Ascending aorta (tissue), 2 donors: Measurements from ENCODE around the gene CSNK2A3. TPM values are rescaled to one million over a fixed set of nuclear protein-coding genes. Genes with fewer than 3 reads are reported as not detected.

Experiments
- DNase-seq, 2 donors: peaks; one replicate each; pipeline ENCODE4 v3.0.0-alpha.2; 2019; ENCODE audit warnings: low spot score in 2 of 2
- H3K27ac ChIP-seq, 2 donors: fragments of 200-600 bp; sonication (generic); one replicate each; pipeline ENCODE4 v1.5.1; 2016 to 2017; ENCODE audit warnings: mild to moderate bottlenecking in 1 of 2
- H3K27me3 ChIP-seq: fragments of 200-600 bp; sonication (generic); one replicate; pipeline ENCODE4 v1.5.1; 2017
- H3K36me3 ChIP-seq, 2 donors: fragments of 200-600 bp; sonication (generic); one replicate each; pipeline ENCODE4 v1.5.1; 2016
- H3K4me1 ChIP-seq, 2 donors: fragments of 200-600 bp; sonication (generic); one replicate each; pipeline ENCODE4 v1.5.1; 2016 to 2017; ENCODE audit warnings: mild to moderate bottlenecking in 1 of 2
- H3K4me3 ChIP-seq, 2 donors: fragments of 200-600 bp; sonication (generic); one replicate each; pipeline ENCODE4 v1.5.1; 2016 to 2017; ENCODE audit warnings: mild to moderate bottlenecking in 1 of 2
- H3K9me3 ChIP-seq, 2 donors: fragments of 200-600 bp; sonication (generic); one replicate each; pipeline ENCODE4 v1.5.1; 2016
- intact Hi-C: fragments of 100-400 bp; cut with DNase I; formaldehyde crosslinking; loops from one replicate; pipeline ENCODE4 v1.15.1; 2023
- total RNA-seq: library from RNA; depleted of rRNA; stranded (reverse); fragments of >200 nt; gene quantifications from one replicate; pipeline ENCODE4 v1.1.0, GENCODE V29; 2016
- TF ChIP-seq, protein P1 (sequence below), 3 experiments: fragments of 200-600 bp in 2 of 3; fragments of 450-650 bp in 1 of 3; sonication (generic) in 2 of 3; IDR thresholded peaks; one replicate each; pipeline ENCODE4 v1.5.1; 2016 to 2019; ENCODE audit warnings: antibody characterized with exemption in 3 of 3, mild to moderate bottlenecking in 1 of 3, moderate library complexity in 1 of 3

CSNK2A3 gene
- total RNA-seq, 1 donor from 2014 or later = 0.53 TPM

DNA sequence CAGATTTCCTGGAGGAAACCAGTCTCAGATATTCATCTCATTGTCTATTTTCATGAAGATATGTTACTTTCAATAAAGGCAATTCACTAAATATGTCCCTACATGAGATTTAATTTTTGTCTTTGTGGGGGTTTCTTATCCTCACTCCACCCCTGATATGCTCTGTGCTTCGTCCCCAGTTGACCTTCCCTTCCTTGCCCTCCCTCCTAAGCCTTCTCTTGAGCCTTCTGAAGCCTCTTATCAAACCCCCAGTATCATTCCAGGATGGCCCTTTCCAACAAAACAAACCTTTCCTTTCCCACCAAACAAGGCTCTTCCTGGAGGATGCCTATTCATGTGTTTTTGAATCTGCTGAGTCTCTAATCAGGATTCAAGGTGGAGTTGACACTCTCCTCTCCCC is 44.8 kb downstream of the CSNK2A3 start:
- no peak for DNase-seq
- Histone ChIP-seq H3K27me3 (no peaks in the 10 kb centered on the region), H3K27ac (no peak overlapping the region), H3K4me1 (peaks cover 0 to 3% of the 10 kb centered on the region in 2 donors), H3K9me3 (no peaks in the 10 kb centered on the region), H3K4me3 (no peak overlapping the region), H3K36me3 (peaks cover 0 to 2% of the 10 kb centered on the region in 2 donors)
- intact Hi-C loops = no loop called here
- TF ChIP-seq, protein P1, sequence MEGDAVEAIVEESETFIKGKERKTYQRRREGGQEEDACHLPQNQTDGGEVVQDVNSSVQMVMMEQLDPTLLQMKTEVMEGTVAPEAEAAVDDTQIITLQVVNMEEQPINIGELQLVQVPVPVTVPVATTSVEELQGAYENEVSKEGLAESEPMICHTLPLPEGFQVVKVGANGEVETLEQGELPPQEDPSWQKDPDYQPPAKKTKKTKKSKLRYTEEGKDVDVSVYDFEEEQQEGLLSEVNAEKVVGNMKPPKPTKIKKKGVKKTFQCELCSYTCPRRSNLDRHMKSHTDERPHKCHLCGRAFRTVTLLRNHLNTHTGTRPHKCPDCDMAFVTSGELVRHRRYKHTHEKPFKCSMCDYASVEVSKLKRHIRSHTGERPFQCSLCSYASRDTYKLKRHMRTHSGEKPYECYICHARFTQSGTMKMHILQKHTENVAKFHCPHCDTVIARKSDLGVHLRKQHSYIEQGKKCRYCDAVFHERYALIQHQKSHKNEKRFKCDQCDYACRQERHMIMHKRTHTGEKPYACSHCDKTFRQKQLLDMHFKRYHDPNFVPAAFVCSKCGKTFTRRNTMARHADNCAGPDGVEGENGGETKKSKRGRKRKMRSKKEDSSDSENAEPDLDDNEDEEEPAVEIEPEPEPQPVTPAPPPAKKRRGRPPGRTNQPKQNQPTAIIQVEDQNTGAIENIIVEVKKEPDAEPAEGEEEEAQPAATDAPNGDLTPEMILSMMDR (IDR thresholded peaks at IDR 0.05) = no peak

DNA sequence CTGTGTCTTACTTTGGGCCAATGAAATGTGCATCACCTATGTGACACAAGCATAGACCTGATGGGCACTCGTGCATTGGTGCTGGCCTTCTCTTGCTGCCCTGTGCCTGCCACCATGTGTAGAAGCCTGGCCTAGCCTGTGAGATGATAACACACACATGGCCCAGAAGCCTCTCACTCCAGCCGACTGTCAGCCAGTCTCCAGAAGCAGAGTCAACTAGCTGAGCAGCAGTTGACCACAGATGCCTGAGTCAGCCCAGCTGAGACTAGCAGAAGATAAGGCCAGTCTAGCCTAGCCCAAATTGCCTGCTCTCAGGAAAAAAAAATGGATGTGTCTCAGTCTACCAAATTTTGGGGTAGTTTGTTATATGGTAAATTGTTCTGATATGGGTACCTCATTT is 46.2 kb downstream of the CSNK2A3 start:
- DNase-seq = no peak
- TF ChIP-seq, protein P1 (IDR thresholded peaks at IDR 0.05) = no peak
- H3K36me3 ChIP-seq = peaks cover 0 to 2% of the 10 kb centered on the region in 2 donors
- no peaks in the 10 kb centered on the region for H3K9me3 ChIP-seq
- no peak overlapping the region for H3K4me3 ChIP-seq
- no peaks in the 10 kb centered on the region for H3K27me3 ChIP-seq
- no peaks in the 10 kb centered on the region for H3K4me1 ChIP-seq
- intact Hi-C loops = no loop called here
- H3K27ac ChIP-seq = no peak overlapping the region

DNA sequence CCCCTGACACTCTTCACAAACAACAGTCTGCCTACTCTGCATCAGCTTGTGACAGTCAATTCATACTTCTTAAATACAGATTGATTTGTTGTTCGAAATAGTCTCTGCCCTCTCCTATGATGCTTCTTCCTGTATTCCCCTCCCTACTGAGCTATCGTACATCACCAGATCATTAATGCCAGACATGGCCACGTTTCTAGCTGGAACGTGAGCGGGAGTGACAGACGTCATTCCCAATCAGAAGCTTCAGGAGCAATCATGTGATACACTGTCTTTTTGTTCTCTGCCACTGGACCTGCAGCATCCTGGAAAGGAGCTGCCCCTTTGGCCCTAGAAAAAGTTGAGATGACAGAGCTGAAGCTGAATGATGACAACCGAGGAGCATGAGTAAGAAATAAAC is 48.5 kb downstream of the CSNK2A3 start:
- Histone ChIP-seq H3K27me3 (no peaks in the 10 kb centered on the region), H3K27ac (no peak overlapping the region), H3K4me1 (no peaks in the 10 kb centered on the region), H3K9me3 (no peaks in the 10 kb centered on the region), H3K4me3 (no peak overlapping the region), H3K36me3 (peaks cover 0 to 2% of the 10 kb centered on the region in 2 donors)
- intact Hi-C loops = no loop called here
- no peak for DNase-seq
- TF ChIP-seq, protein P1 (IDR thresholded peaks at IDR 0.05) = no peak

DNA sequence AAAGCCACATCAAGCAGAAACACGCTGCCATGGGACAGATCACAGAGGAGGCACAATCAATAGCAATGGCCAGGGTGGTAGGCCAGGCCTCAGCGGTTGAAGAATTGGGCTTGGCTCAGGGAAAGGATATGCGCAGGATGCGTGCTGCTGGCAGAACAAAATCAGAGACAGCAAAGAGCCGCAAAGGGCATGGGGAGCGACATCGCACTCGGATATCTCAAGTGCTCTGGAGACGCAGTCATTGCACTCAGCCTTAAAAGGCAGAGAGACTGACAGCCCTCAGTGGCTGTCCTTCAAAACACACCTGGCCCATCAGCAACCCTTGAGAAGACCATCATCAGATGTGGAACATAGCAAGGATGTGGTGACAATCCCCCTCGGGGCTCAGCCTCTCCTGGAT is 50.5 kb downstream of the CSNK2A3 start:
- Histone ChIP-seq H3K27me3 (no peaks in the 10 kb centered on the region), H3K36me3 (peaks cover 0 to under 1% of the 10 kb centered on the region in 2 donors), H3K9me3 (no peaks in the 10 kb centered on the region), H3K4me1 (no peaks in the 10 kb centered on the region), H3K27ac (no peak overlapping the region), H3K4me3 (no peak overlapping the region)
- TF ChIP-seq, protein P1 (IDR thresholded peaks at IDR 0.05) = no peak
- no peak for DNase-seq
- intact Hi-C loops = no loop called here
